EL (cell line): ENCODE data around the gene PP2D1.
"Not testable (repeated sequence)": the region's sequence is repeated elsewhere in the genome, so short reads cannot be mapped to it uniquely, and the experiment has no call there.

Experiments
- DNase-seq: peaks from one replicate; pipeline ENCODE4 v3.0.0-alpha.2; 2016

PP2D1 gene

GRCh38 chr3:20012164-20012563, at the start of gene PP2D1:
Gene PP2D1 (minus strand): TSS chr3:20012264. CDS start chr3:20012072, 192 bp downstream.
- DNase-seq, result no peak

GRCh38 chr3:20060974-20061685, 49.1 kb upstream of the PP2D1 start:
- DNase-seq, result peak; percentile 14

- DNase-seq, result no peak
Observed at GRCh38 chr3:20059929-20060328, 47.9 kb upstream of the PP2D1 start.

GRCh38 chr3:20057612-20058180, 45.6 kb upstream of the PP2D1 start:
- no peak for DNase-seq

GRCh38 chr3:20056725-20057611, 44.9 kb upstream of the PP2D1 start:
- peak; percentile 85 for DNase-seq

GRCh38 chr3:20055842-20056241, 43.8 kb upstream of the PP2D1 start:
- DNase-seq, result no peak

- no peak for DNase-seq
Observed at GRCh38 chr3:20055020-20055775, 43.1 kb upstream of the PP2D1 start.

- DNase-seq, result peak; percentile 87
Observed at GRCh38 chr3:20054549-20054987, 42.5 kb upstream of the PP2D1 start.

- DNase-seq, result no peak
Observed at GRCh38 chr3:20052851-20053250, 40.8 kb upstream of the PP2D1 start.

GRCh38 chr3:20051123-20051806, 39.2 kb upstream of the PP2D1 start:
- no peak for DNase-seq

- no peak for DNase-seq
Observed at GRCh38 chr3:20047976-20048883, 36.2 kb upstream of the PP2D1 start.

GRCh38 chr3:20047341-20047779, 35.3 kb upstream of the PP2D1 start:
- DNase-seq, result no peak

- DNase-seq, result no peak
Observed at GRCh38 chr3:20046556-20046955, 34.5 kb upstream of the PP2D1 start.

- DNase-seq, result not testable (repeated sequence)
Observed at GRCh38 chr3:20045141-20045540, 33.1 kb upstream of the PP2D1 start.

GRCh38 chr3:20043825-20044224, 31.8 kb upstream of the PP2D1 start:
- no peak for DNase-seq

- DNase-seq, result peak; percentile 43
Observed at GRCh38 chr3:20043396-20043795, 31.3 kb upstream of the PP2D1 start.

GRCh38 chr3:20042331-20042730, 30.3 kb upstream of the PP2D1 start:
- DNase-seq, result no peak

GRCh38 chr3:20041197-20041780, 29.2 kb upstream of the PP2D1 start:
- DNase-seq, result peak; percentile 66

GRCh38 chr3:20040548-20041196, 28.6 kb upstream of the PP2D1 start:
- DNase-seq, result peak; percentile 80
